ENCODE measurements around the gene SPIN2B.
"Not testable (repeated sequence)": the region's sequence is repeated elsewhere in the genome, so short reads cannot be mapped to it uniquely, and the experiment has no call there.

Gene SPIN2B

DNA sequence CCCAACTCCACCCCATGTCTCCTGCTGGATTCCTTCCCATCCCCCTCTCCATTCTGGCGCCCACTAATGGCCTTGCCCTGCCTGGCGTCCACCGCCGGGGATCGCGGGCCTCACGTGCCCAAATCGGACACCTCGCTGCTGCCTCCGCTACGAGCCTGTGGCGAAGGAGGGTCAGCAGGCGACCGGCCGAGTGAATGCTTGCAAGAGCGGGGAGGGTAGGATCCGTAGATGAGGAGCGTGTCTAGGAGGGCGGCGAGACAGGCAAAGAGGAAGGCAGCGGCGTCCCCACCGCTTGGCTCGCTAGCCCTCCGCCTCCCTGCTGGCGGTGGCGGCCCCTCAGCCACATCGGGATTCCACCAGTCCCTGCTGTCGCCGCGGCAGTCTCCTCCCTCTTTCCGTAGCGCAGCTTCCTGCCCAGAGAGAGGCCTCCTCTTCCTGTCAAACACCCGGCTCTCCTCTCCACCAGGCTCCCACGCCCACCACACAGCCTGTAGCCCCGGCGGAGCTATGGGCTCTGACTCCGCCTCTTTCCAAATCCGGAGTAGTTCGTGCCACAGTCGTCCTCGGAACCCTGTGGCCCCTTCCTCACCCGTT is at the start of gene SPIN2B:
Gene SPIN2B, minus strand, starts transcription at position 387 of the 594 bp plus-strand sequence.
- H3K4me3 ChIP-seq, result peak within 1 kb of the TSS; percentile 66
- in situ Hi-C loops (cut with MboI; ENCODE audit: low sequenced_read_pairs), result no loop called here
- no peaks in the 10 kb centered on the region for H3K27me3 ChIP-seq (ENCODE audit: low read depth)
- peak; percentile 96 to 97 for DNase-seq (ENCODE audit: low spot score in 2 of 2)
- H3K36me3 ChIP-seq (replicated peaks), result peaks cover 13% of the 10 kb centered on the region
- peaks cover 4% of the 10 kb centered on the region for H3K4me1 ChIP-seq
- no peaks in the 10 kb centered on the region for H3K9me3 ChIP-seq

DNA sequence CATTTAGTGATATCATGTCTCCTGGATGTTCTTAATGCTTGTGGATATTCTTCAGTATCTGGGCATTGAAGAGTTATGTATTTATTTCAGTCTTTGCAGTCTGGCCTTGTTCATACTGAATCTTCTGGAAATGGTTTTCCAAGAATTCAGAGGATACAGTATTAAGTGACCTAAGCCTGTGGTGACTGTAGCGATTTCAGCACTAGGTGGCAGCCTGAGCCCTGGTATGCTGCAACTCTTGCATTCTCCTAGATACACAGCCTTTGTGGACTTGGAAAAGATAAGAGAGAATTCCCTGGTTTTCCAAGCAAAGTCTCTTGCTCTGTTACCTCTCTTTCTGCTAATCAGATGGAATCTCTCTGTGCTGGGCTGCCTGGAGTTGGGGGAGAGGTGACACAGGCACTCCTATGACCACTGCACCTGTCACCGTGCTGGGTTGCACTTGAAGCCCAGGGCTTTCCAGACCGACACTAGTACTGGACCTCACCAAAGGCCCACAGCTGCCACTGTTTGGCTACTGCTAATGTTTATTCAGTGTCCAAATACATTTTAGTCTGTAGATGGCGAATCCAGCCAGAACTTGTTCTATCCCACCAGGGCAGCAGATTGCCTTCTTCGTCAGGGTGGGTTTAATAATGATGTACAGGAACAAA is 35.2 kb upstream of the SPIN2B start:
- H3K27me3 ChIP-seq (ENCODE audit: low read depth), result no peaks in the 10 kb centered on the region
- in situ Hi-C loops (cut with MboI; ENCODE audit: low sequenced_read_pairs), result no loop called here

DNA sequence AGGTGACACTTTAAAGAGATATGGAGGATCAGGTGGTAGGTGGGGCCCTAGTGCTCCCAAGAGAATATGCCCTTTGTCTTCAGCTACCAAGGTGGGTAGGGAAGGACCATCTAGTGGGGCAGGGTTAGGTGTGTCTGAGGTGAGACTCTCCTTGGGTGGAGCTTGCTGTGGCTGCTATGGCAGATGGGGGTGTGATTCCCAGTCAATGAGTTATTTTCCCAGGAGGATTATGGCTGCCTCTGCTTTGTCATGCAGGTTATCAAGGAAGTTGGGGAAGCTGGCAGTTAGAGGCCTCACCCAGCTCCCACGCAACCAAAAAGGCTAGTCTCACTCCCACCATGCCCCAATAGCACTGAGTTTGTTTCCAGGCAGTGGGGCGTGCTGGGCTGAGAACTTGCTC is 33.8 kb upstream of the SPIN2B start:
- Histone ChIP-seq H3K27me3 (ENCODE audit: low read depth) (no peaks in the 10 kb centered on the region), H3K4me1 (peaks cover 12% of the 10 kb centered on the region), H3K4me3 (no peak overlapping the region), H3K9me3 (no peaks in the 10 kb centered on the region), H3K36me3 (replicated peaks) (no peaks in the 10 kb centered on the region)
- peak; percentile 58 to 63 for DNase-seq (ENCODE audit: low spot score in 2 of 2)
- in situ Hi-C loops (cut with MboI; ENCODE audit: low sequenced_read_pairs), result no loop called here

More for the DNA sequence above, 35.2 kb upstream of the SPIN2B start:
- DNase-seq (ENCODE audit: low spot score in 2 of 2), result peak; percentile 35 to 62
- H3K4me3 ChIP-seq, result no peak overlapping the region
- H3K36me3 ChIP-seq (replicated peaks), result no peaks in the 10 kb centered on the region
- H3K9me3 ChIP-seq, result no peaks in the 10 kb centered on the region
- H3K4me1 ChIP-seq, result peaks cover 12% of the 10 kb centered on the region

DNA sequence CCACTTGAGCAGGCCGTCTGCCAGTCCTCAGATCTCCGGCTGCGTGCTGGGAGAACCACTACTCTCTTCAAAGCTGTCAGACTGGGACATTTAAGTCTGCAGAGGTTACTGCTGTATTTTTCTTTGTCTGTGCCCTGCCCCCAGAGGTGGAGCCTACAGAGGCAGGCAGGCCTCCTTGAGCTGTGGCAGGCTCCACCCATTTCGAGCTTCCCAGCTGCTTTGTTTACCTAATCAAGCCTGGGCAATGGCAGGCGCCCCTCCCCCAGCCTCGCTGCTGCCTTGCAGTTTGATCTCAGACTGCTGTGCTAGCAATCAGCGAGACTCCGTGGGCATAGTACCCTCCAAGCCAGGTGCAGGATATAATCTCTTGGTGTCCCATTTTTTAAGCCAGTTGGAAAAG is 30.9 kb upstream of the SPIN2B start:
- DNase-seq (ENCODE audit: low spot score in 2 of 2), result peak in 1 of 2 experiments; percentile 62
- H3K9me3 ChIP-seq; H3K27me3 ChIP-seq (ENCODE audit: low read depth); H3K36me3 ChIP-seq (replicated peaks); H3K4me3 ChIP-seq; in situ Hi-C loops (cut with MboI; ENCODE audit: low sequenced_read_pairs): not testable (repeated sequence)
- peaks cover 12% of the 10 kb centered on the region for H3K4me1 ChIP-seq

DNA sequence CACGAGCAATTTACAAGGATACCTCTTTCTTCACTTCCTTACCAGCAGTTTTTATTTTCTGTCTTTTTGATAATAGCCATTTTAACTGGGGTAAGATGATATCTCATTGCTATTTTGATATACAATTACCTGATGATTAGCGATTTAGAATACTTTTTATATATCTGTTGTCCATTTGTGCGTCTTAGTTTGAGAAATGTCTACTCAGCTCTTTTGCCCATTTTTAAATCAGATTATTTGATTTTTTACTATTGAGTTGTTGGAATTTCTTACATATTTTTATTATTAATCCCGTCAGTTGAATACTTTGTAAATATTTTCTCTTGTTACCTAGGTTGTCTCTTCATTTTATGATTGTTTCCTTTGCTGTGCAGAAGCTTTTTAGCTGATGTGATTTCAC is 17.3 kb upstream of the SPIN2B start:
- in situ Hi-C loops (cut with MboI; ENCODE audit: low sequenced_read_pairs), result no loop called here
- no peaks in the 10 kb centered on the region for H3K9me3 ChIP-seq
- H3K4me1 ChIP-seq, result no peaks in the 10 kb centered on the region

DNA sequence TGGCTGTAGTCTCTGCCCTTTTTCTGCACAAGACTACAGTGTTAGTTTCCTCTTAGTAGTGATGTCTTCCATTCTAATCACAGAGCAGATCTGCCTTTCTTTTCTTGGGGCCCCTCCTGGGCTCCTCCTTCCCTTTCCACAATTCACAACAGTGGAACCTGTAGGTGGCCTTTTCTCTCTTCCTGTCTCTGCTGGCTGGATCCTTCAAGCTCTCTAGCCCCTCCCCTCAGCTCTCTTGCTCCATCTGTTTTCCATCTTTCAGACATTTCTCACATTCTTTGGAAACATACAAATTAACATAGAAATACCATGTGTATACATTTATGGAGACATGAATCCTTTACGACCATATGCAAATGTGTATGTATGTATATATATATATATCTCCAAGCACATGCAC is 16.2 kb upstream of the SPIN2B start:
- no peaks in the 10 kb centered on the region for H3K27me3 ChIP-seq (ENCODE audit: low read depth)
- H3K4me3 ChIP-seq, result no peak overlapping the region
- in situ Hi-C loops (cut with MboI; ENCODE audit: low sequenced_read_pairs), result no loop called here
- H3K36me3 ChIP-seq (replicated peaks), result no peaks in the 10 kb centered on the region
- no peak for DNase-seq (ENCODE audit: low spot score in 2 of 2)
- no peaks in the 10 kb centered on the region for H3K9me3 ChIP-seq
- no peaks in the 10 kb centered on the region for H3K4me1 ChIP-seq

More for the DNA sequence above, 17.3 kb upstream of the SPIN2B start:
- DNase-seq (ENCODE audit: low spot score in 2 of 2), result no peak
- Histone ChIP-seq H3K36me3 (replicated peaks) (no peaks in the 10 kb centered on the region), H3K4me3 (no peak overlapping the region), H3K27me3 (ENCODE audit: low read depth) (no peaks in the 10 kb centered on the region)

DNA sequence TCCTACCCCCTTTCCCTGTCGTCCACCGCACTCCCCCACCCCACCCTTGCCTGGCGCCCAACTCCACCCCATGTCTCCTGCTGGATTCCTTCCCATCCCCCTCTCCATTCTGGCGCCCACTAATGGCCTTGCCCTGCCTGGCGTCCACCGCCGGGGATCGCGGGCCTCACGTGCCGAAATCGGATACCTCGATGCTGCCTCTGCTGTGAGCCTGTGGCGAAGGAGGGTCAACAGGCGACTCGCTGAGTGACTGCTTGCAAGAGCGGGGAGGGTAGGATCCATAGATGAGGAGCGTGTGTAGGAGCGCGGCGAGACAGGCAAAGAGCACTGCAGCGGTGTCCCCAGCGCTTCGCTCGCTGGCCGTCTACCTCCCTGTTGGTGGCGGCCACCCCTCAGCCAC is 15.7 kb upstream of the SPIN2B start, which contains the start of gene SPIN2A:
Gene SPIN2A, minus strand, starts transcription at position 325 of the 400 bp plus-strand sequence. CDS start 800 bp downstream, outside the sequence.
- H3K27me3 ChIP-seq (ENCODE audit: low read depth); in situ Hi-C loops (cut with MboI; ENCODE audit: low sequenced_read_pairs): not testable (repeated sequence)

DNA sequence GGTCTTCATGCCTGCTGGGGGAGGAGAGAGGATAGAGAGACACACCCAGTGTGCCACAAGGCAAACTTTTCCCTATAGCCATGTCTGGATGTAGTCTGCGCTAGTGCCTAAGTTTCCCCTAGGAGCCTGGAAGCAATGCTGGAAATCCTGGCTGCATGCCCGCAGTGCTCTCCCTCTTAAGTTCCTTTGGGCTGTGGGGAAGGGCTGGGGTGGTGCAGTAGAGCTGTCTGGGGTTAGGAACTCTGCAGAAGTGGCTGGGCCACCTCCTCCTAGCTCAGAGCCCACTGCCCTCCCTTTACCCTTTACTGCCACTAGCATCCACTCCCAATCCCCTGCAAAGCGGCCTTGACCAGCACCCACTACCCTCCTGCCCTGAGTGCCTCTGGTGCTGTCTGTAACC is 15.2 kb upstream of the SPIN2B start:
- DNase-seq (ENCODE audit: low spot score in 2 of 2); H3K4me1 ChIP-seq; H3K4me3 ChIP-seq; H3K27me3 ChIP-seq (ENCODE audit: low read depth); H3K9me3 ChIP-seq; H3K36me3 ChIP-seq (replicated peaks); in situ Hi-C loops (cut with MboI; ENCODE audit: low sequenced_read_pairs): not testable (repeated sequence)

More for the DNA sequence above, 15.7 kb upstream of the SPIN2B start, which contains the start of gene SPIN2A:
- DNase-seq (ENCODE audit: low spot score in 2 of 2); H3K4me1 ChIP-seq; H3K9me3 ChIP-seq; H3K4me3 ChIP-seq; H3K36me3 ChIP-seq (replicated peaks): not testable (repeated sequence)

DNA sequence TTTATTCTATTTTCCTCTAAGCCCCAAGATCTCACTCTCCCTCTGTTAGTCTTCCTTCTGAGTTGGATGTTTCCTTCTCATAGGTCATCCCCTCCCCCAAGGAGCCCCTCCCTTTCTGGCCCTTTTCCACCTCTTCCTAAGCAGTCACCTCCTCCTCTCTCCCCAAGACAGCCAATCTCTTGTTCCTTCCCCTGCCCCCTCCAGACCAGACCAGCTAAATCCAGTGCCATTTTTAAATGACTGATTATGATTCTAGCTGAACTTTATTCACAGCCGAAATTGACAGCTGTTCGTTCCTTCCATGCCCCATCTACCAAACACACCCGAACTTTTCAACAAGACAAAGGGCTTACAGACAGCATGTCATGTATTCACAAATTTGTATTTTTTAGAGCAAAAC is 13.9 kb upstream of the SPIN2B start:
- in situ Hi-C loops (cut with MboI; ENCODE audit: low sequenced_read_pairs), result no loop called here
- no peak for DNase-seq (ENCODE audit: low spot score in 2 of 2)
- Histone ChIP-seq H3K4me3 (no peak overlapping the region), H3K27me3 (ENCODE audit: low read depth) (no peaks in the 10 kb centered on the region), H3K4me1 (no peaks in the 10 kb centered on the region), H3K9me3 (no peaks in the 10 kb centered on the region), H3K36me3 (replicated peaks) (no peaks in the 10 kb centered on the region)

DNA sequence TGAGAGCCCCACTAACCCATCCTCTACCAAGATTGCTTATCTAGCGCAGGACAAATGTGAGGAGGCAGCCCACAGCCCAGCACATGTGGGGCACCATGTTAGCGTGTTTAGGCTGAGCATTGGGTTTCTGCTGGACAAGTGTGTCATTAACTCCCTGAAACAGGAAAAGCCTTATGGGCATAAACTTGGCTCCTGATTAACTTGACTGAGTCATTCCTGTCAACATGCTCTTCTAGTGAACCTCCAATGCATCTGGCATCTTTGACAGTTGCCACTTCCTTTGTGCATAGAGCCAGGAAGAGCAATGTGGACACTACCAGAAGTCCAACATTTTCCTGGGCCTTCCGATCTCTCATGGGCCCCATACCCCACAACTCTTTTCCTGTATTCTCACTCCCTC is 13.4 kb upstream of the SPIN2B start:
- H3K9me3 ChIP-seq, result no peaks in the 10 kb centered on the region
- no peak for DNase-seq (ENCODE audit: low spot score in 2 of 2)
- H3K36me3 ChIP-seq (replicated peaks), result no peaks in the 10 kb centered on the region
- no peaks in the 10 kb centered on the region for H3K4me1 ChIP-seq
- in situ Hi-C loops (cut with MboI; ENCODE audit: low sequenced_read_pairs), result no loop called here
- H3K4me3 ChIP-seq, result no peak overlapping the region
- no peaks in the 10 kb centered on the region for H3K27me3 ChIP-seq (ENCODE audit: low read depth)

DNA sequence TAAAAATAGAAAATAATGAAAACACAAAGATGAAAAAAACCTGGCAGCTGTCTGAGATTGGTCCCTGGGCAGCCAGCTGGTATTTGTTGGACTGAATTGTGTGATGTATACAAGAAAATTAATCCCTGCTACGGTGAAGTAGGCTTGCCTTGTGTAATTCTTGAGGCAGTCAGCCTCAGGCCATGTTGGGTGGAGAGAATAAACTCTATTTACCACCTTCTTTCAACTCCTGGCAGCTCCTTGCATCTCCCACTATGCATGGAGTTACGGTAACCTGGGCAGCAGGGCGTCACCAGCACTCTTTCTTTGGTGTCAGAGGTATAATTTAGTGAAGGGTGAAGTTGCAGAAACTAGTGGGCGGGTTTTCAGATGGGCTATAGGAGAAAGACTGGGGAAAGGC is 12.4 kb upstream of the SPIN2B start:
- H3K4me1 ChIP-seq, result no peaks in the 10 kb centered on the region
- no peak overlapping the region for H3K4me3 ChIP-seq
- in situ Hi-C loops (cut with MboI; ENCODE audit: low sequenced_read_pairs), result no loop called here
- no peaks in the 10 kb centered on the region for H3K27me3 ChIP-seq (ENCODE audit: low read depth)
- no peaks in the 10 kb centered on the region for H3K9me3 ChIP-seq
- DNase-seq (ENCODE audit: low spot score in 2 of 2), result no peak
- H3K36me3 ChIP-seq (replicated peaks), result no peaks in the 10 kb centered on the region

DNA sequence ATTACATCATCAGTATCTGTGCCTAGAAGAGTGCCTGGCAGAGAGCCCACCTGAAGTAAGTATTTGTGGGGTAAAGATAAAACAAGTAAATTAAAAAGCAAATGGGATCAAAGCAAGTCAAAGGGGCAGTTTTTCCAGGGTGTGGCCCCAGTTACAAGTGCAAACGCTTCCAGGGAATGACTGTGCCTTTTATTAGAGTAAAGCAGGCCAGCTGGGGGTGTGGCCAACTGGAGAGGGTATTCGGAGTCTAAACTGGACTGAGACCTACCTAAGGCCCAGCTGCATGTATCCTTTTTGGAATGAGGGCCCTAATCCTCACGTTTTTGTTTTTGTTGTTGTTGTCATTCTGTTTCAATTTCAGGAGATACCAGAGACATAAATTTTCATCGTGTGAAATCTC is 11.9 kb upstream of the SPIN2B start:
- DNase-seq (ENCODE audit: low spot score in 2 of 2); H3K4me3 ChIP-seq; H3K9me3 ChIP-seq; H3K36me3 ChIP-seq (replicated peaks); H3K27me3 ChIP-seq (ENCODE audit: low read depth); H3K4me1 ChIP-seq; in situ Hi-C loops (cut with MboI; ENCODE audit: low sequenced_read_pairs): not testable (repeated sequence)

DNA sequence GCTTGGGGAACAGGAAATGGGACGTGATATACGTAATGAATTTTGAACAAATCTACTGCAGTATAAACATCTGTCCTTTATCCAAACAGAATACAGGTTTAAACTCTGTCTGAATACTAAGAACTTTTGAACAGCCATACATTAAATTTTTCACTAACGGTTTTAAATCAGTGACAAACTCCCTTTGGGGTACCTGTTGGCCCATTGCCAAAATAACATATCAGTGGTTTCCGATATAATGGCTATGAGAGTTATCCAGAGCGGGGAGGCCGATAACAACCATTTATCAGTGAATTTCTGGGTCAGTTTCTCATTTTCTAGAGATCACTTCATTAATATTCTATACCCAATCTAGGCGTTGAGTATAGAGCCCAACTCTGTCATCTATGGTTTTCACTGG is 10.7 kb upstream of the SPIN2B start:
- no peaks in the 10 kb centered on the region for H3K4me1 ChIP-seq
- in situ Hi-C loops (cut with MboI; ENCODE audit: low sequenced_read_pairs), result no loop called here
- H3K9me3 ChIP-seq, result no peaks in the 10 kb centered on the region
- H3K36me3 ChIP-seq (replicated peaks), result no peaks in the 10 kb centered on the region
- no peak for DNase-seq (ENCODE audit: low spot score in 2 of 2)
- no peak overlapping the region for H3K4me3 ChIP-seq
- no peaks in the 10 kb centered on the region for H3K27me3 ChIP-seq (ENCODE audit: low read depth)

DNA sequence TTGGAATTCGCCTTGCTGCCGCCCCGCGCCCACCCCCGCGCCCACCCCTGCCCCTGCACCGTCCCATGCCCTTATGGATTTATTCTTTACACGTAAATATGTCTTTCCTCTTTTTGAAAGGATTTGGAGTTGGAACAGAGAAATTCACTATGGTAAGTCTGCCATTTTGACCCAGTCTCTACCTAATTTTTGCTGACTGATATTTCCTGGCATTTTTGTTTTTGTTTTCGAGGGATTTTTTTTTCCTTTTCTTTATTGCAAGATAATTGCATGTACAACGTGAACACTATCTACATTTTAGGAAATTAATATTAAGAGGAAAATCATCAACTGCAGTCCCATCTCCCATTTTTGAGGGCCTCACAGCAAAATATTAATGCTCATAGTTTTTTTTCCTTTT is 468 bp upstream of the SPIN2B start:
- peak overlapping the region; percentile 66 for H3K4me3 ChIP-seq
- H3K9me3 ChIP-seq, result no peaks in the 10 kb centered on the region
- DNase-seq (ENCODE audit: low spot score in 2 of 2), result no peak
- peaks cover 4% of the 10 kb centered on the region for H3K4me1 ChIP-seq
- H3K27me3 ChIP-seq (ENCODE audit: low read depth), result no peaks in the 10 kb centered on the region
- in situ Hi-C loops (cut with MboI; ENCODE audit: low sequenced_read_pairs), result no loop called here
- H3K36me3 ChIP-seq (replicated peaks), result peaks cover 11% of the 10 kb centered on the region

Data from HAP-1 (cell line).